ENCODE data around the gene EVA1A. TPM values are rescaled to one million over a fixed set of nuclear protein-coding genes. Genes with fewer than 3 reads are reported as not detected.

EVA1A gene
- total and polyA plus RNA-seq, 4 experiments from 2014 or later, result not detected

DNA sequence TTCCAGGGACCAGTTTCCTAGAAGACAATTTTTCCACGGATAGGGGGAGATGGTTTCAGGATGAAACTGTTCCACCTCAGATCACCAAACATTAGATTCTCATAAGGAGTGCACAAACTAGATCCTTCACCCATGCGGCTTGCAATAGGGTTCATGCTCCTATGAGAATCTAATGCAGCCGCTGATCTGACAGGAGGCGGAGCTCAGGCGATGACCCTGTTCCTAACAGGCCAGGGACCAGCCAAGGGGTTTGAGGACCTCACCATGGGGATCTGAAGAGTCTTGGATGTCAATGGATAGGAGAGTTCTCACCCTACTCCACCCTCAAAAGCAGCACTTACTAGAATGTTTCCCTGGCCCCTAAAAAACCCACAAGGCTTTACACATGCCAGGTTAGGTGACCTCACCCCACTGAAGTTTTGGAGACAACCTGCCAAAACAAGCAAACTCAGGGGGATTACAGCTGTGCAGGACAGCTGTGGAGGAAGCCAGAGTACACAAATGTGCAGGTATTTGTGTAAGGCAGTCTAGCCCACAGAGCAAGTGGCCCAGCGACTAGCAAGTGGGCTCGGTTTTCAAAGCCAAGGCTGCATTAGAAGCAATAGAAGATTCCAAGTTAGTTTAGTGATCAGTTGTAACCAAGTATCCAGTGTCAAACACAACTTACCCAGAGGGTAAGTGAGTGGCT, 3.9 kb downstream of the EVA1A start:
- CTCF ChIA-PET (ENCODE audit: partially characterized antibody), result no interaction called here
- POLR2A ChIA-PET (ENCODE audit: partially characterized antibody), result no interaction called here
- H3K27me3 ChIP-seq (ENCODE audit: insufficient read depth, low read length), result no peaks in the 10 kb centered on the region
- Mint-ChIP-seq H3K9me3 (no peaks in the 10 kb centered on the region), H3K36me3 (no peaks in the 10 kb centered on the region), H3K4me3 (no peak overlapping the region), H3K4me1 (peaks cover 7 to 13% (median 11%) of the 10 kb centered on the region in 4 donors), H3K27me3 (peaks cover 31 to 45% of the 10 kb centered on the region in 2 donors), H3K27ac (no peak overlapping the region)
- H3K4me3 ChIP-seq (ENCODE audit: low read length in 2 of 2), result no peak overlapping the region
- no peaks in the 10 kb centered on the region for H3K9me3 ChIP-seq (ENCODE audit: control insufficient read depth in 1 of 2, low read length in 2 of 2)
- no peak overlapping the region for H3K27ac ChIP-seq (ENCODE audit: low read depth, low read length)
- no peaks in the 10 kb centered on the region for H3K36me3 ChIP-seq (ENCODE audit: insufficient read depth, low read length)
- H3K4me1 ChIP-seq (ENCODE audit: insufficient read depth, low read length), result no peaks in the 10 kb centered on the region
- DNase-seq, result no peak
- intact Hi-C loops (cut with micrococcal nuclease), result no loop called here

GRCh38 chr2:75555701-75556100, 5.0 kb downstream of the EVA1A start:
- no peaks in the 10 kb centered on the region for H3K4me1 ChIP-seq (ENCODE audit: insufficient read depth, low read length)
- CTCF ChIA-PET (ENCODE audit: partially characterized antibody), result no interaction called here
- no peaks in the 10 kb centered on the region for H3K9me3 ChIP-seq (ENCODE audit: control insufficient read depth in 1 of 2, low read length in 2 of 2)
- no peak overlapping the region for H3K27ac ChIP-seq (ENCODE audit: low read depth, low read length)
- POLR2A ChIA-PET (ENCODE audit: partially characterized antibody), result no interaction called here
- Mint-ChIP-seq H3K9me3 (no peaks in the 10 kb centered on the region), H3K4me1 (peaks cover 6 to 7% (median 7%) of the 10 kb centered on the region in 4 donors), H3K36me3 (no peaks in the 10 kb centered on the region), H3K4me3 (no peak overlapping the region), H3K27ac (no peak overlapping the region), H3K27me3 (peaks cover 29 to 44% of the 10 kb centered on the region in 2 donors)
- intact Hi-C loops (cut with micrococcal nuclease), result no loop called here
- no peaks in the 10 kb centered on the region for H3K36me3 ChIP-seq (ENCODE audit: insufficient read depth, low read length)
- DNase-seq, result no peak
- H3K4me3 ChIP-seq (ENCODE audit: low read length in 2 of 2), result no peak overlapping the region
- H3K27me3 ChIP-seq (ENCODE audit: insufficient read depth, low read length), result no peaks in the 10 kb centered on the region

- no peaks in the 10 kb centered on the region for H3K9me3 Mint-ChIP-seq
- H3K36me3 Mint-ChIP-seq, result no peaks in the 10 kb centered on the region
- H3K36me3 ChIP-seq (ENCODE audit: insufficient read depth, low read length), result no peaks in the 10 kb centered on the region
- no peak overlapping the region for H3K4me3 ChIP-seq (ENCODE audit: low read length in 2 of 2)
- intact Hi-C loops (cut with micrococcal nuclease), result no loop called here
- no peak overlapping the region for H3K4me3 Mint-ChIP-seq
- no peaks in the 10 kb centered on the region for H3K9me3 ChIP-seq (ENCODE audit: control insufficient read depth in 1 of 2, low read length in 2 of 2)
- peaks cover 22 to 34% of the 10 kb centered on the region in 2 donors for H3K27me3 Mint-ChIP-seq
- no peaks in the 10 kb centered on the region for H3K27me3 ChIP-seq (ENCODE audit: insufficient read depth, low read length)
- CTCF ChIA-PET (ENCODE audit: partially characterized antibody), result no interaction called here
- POLR2A ChIA-PET (ENCODE audit: partially characterized antibody), result no interaction called here
- H3K27ac ChIP-seq (ENCODE audit: low read depth, low read length), result no peak overlapping the region
- no peak overlapping the region for H3K27ac Mint-ChIP-seq
- no peaks in the 10 kb centered on the region for H3K4me1 ChIP-seq (ENCODE audit: insufficient read depth, low read length)
- DNase-seq, result no peak
- peaks cover 0 to 1% (median 0%) of the 10 kb centered on the region in 4 donors for H3K4me1 Mint-ChIP-seq
Measured at GRCh38 chr2:75553935-75554531, 6.7 kb downstream of the EVA1A start.

GRCh38 chr2:75552222-75552621, 8.5 kb downstream of the EVA1A start:
- H3K27ac ChIP-seq (ENCODE audit: low read depth, low read length), result no peak overlapping the region
- DNase-seq, result no peak
- H3K36me3 ChIP-seq (ENCODE audit: insufficient read depth, low read length), result no peaks in the 10 kb centered on the region
- H3K4me3 ChIP-seq (ENCODE audit: low read length in 2 of 2), result no peak overlapping the region
- intact Hi-C loops (cut with micrococcal nuclease), result no loop called here
- no peak overlapping the region for H3K4me3 Mint-ChIP-seq
- CTCF ChIA-PET (ENCODE audit: partially characterized antibody), result no interaction called here
- POLR2A ChIA-PET (ENCODE audit: partially characterized antibody), result no interaction called here
- H3K4me1 Mint-ChIP-seq, result no peaks in the 10 kb centered on the region
- H3K27me3 ChIP-seq (ENCODE audit: insufficient read depth, low read length), result no peaks in the 10 kb centered on the region
- H3K27me3 Mint-ChIP-seq, result peaks cover 18 to 20% of the 10 kb centered on the region in 2 donors
- no peaks in the 10 kb centered on the region for H3K4me1 ChIP-seq (ENCODE audit: insufficient read depth, low read length)
- H3K9me3 Mint-ChIP-seq, result no peaks in the 10 kb centered on the region
- H3K36me3 Mint-ChIP-seq, result no peaks in the 10 kb centered on the region
- H3K27ac Mint-ChIP-seq, result no peak overlapping the region
- no peaks in the 10 kb centered on the region for H3K9me3 ChIP-seq (ENCODE audit: control insufficient read depth in 1 of 2, low read length in 2 of 2)

DNA sequence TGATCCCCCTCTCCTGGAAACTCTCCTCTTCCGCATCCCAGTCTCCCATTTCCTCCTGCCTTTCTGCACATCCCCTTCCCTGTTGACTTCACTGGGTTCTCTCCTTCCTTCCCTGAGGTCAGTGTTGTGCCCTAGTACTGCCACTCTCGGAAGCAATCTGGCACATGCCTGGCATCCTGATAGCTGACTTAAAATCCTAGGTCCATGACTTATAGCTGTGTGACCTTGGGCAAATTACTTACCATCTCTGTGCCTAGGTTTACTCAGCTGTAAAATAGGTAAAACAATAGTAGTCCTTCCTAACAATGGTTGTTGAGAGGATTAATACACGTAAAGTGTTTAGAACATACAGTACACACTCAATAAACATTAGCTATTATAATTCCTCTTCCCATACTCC, 9.3 kb downstream of the EVA1A start:
- Mint-ChIP-seq H3K4me3 (no peak overlapping the region), H3K9me3 (no peaks in the 10 kb centered on the region), H3K4me1 (no peaks in the 10 kb centered on the region), H3K27ac (no peak overlapping the region), H3K36me3 (no peaks in the 10 kb centered on the region), H3K27me3 (peaks cover 18 to 20% of the 10 kb centered on the region in 2 donors)
- Histone ChIP-seq H3K27me3 (ENCODE audit: insufficient read depth, low read length) (no peaks in the 10 kb centered on the region), H3K9me3 (ENCODE audit: control insufficient read depth in 1 of 2, low read length in 2 of 2) (no peaks in the 10 kb centered on the region), H3K4me3 (ENCODE audit: low read length in 2 of 2) (no peak overlapping the region), H3K27ac (ENCODE audit: low read depth, low read length) (no peak overlapping the region), H3K36me3 (ENCODE audit: insufficient read depth, low read length) (no peaks in the 10 kb centered on the region), H3K4me1 (ENCODE audit: insufficient read depth, low read length) (no peaks in the 10 kb centered on the region)
- intact Hi-C loops (cut with micrococcal nuclease), result no loop called here
- ChIA-PET CTCF (ENCODE audit: partially characterized antibody) (no interaction called here), POLR2A (ENCODE audit: partially characterized antibody) (no interaction called here)
- no peak for DNase-seq

DNA sequence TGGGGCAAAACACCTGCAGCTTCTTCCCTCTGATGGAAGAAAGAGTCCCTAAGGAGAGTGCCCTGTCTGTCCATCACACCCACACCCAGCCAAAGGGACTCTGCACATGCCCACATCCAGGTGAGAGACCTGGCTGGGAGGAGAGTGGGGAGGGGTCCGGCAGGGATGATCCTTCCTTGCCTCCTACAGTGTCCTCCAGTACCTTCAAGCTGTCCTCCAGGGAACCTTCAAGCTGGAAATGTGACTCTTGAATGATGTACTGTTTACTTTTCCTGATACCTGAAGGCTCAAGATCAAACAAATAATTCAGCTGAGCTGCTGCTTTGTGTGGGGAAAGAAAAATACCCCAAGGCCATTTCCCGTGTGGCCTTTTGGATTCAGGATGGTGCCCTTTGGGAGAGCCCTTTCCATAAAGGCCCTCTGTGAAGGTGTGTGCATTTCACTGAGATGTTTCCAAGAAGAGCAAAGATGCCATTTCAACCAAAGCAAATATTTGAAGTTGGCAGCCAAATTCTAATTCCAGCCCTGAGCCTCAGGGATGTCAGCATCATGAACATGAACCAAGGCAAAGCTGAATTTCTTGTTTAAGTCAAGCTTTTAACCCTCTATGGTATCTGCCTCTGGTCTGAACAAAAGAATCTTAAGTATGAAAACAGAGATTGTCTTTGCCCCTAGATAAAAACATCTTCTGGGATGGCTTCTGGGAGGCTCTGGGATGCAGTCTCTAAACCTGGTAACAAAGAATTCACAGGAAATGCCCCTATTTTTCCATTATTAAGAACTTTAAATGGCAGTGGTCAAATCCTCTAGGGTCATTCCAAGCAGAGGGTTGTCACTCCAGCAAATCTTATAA, 11.1 kb downstream of the EVA1A start:
- peaks cover 11 to 16% of the 10 kb centered on the region in 2 donors for H3K27me3 Mint-ChIP-seq
- intact Hi-C loops (cut with micrococcal nuclease), result no loop called here
- H3K27me3 ChIP-seq (ENCODE audit: insufficient read depth, low read length), result no peaks in the 10 kb centered on the region
- ChIA-PET CTCF (ENCODE audit: partially characterized antibody) (no interaction called here), POLR2A (ENCODE audit: partially characterized antibody) (no interaction called here)
- H3K36me3 Mint-ChIP-seq, result no peaks in the 10 kb centered on the region
- no peaks in the 10 kb centered on the region for H3K36me3 ChIP-seq (ENCODE audit: insufficient read depth, low read length)
- H3K9me3 Mint-ChIP-seq, result no peaks in the 10 kb centered on the region
- H3K27ac ChIP-seq (ENCODE audit: low read depth, low read length), result no peak overlapping the region
- H3K9me3 ChIP-seq (ENCODE audit: control insufficient read depth in 1 of 2, low read length in 2 of 2), result no peaks in the 10 kb centered on the region
- no peak for DNase-seq
- no peak overlapping the region for H3K27ac Mint-ChIP-seq
- no peak overlapping the region for H3K4me3 Mint-ChIP-seq
- H3K4me1 ChIP-seq (ENCODE audit: insufficient read depth, low read length), result no peaks in the 10 kb centered on the region
- no peak overlapping the region for H3K4me3 ChIP-seq (ENCODE audit: low read length in 2 of 2)
- H3K4me1 Mint-ChIP-seq, result no peaks in the 10 kb centered on the region

GRCh38 chr2:75548036-75548573, 12.6 kb downstream of the EVA1A start:
- Histone ChIP-seq H3K36me3 (ENCODE audit: insufficient read depth, low read length) (no peaks in the 10 kb centered on the region), H3K4me1 (ENCODE audit: insufficient read depth, low read length) (no peaks in the 10 kb centered on the region), H3K27me3 (ENCODE audit: insufficient read depth, low read length) (no peaks in the 10 kb centered on the region), H3K27ac (ENCODE audit: low read depth, low read length) (no peak overlapping the region), H3K4me3 (ENCODE audit: low read length in 2 of 2) (no peak overlapping the region), H3K9me3 (ENCODE audit: control insufficient read depth in 1 of 2, low read length in 2 of 2) (no peaks in the 10 kb centered on the region)
- intact Hi-C loops (cut with micrococcal nuclease), result no loop called here
- ChIA-PET CTCF (ENCODE audit: partially characterized antibody) (interaction anchor here (1.0 kb wide), 1 partner anchor 60 kb away, joined by 3 read pairs; no protein-coding TSS in a partner anchor), POLR2A (ENCODE audit: partially characterized antibody) (no interaction called here)
- DNase-seq, result peak in 1 of 5 donors; percentile 3
- H3K36me3 Mint-ChIP-seq, result no peaks in the 10 kb centered on the region
- H3K9me3 Mint-ChIP-seq, result no peaks in the 10 kb centered on the region
- no peaks in the 10 kb centered on the region for H3K4me1 Mint-ChIP-seq
- H3K4me3 Mint-ChIP-seq, result no peak overlapping the region
- H3K27ac Mint-ChIP-seq, result no peak overlapping the region
- H3K27me3 Mint-ChIP-seq, result peaks cover 11 to 15% of the 10 kb centered on the region in 2 donors

All from CD4-positive, alpha-beta memory T cell (primary cell).